ENCODE data around the gene MEIOB.
"Not testable (repeated sequence)": the region's sequence is repeated elsewhere in the genome, so short reads cannot be mapped to it uniquely, and the experiment has no call there.

MEIOB gene

DNA sequence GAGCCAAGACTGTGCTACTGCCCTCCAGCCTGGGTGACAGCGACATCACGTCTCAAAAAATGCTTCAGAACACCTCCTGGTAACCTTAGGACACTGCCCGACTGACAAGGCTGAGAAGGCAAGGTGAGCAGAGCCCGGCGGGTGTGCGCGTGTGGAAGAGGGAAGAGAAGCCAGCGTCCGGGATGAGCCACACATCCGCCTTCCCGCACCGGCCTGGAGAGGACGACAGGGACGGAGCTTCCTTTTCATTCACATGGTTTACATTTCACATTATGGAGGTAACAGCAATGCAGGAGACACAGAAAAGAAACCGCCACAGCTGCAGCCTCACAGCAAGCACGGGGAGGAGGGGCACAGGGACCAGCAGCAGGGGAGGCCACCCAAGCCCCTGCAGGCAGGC, 61.9 kb downstream of the MEIOB start:
- no peak for DNase-seq (ENCODE audit: low spot score)

GRCh38 chr16:1809281-1809801, 62.6 kb downstream of the MEIOB start:
- no peak for DNase-seq (ENCODE audit: low spot score)

- no peak for DNase-seq (ENCODE audit: low spot score)
Observed at GRCh38 chr16:1808691-1809090, 63.3 kb downstream of the MEIOB start.

- DNase-seq (ENCODE audit: low spot score) = no peak
Observed at GRCh38 chr16:1807626-1808025, 64.3 kb downstream of the MEIOB start.

GRCh38 chr16:1800701-1801100, 71.3 kb downstream of the MEIOB start:
- no peak for DNase-seq (ENCODE audit: low spot score)

DNA sequence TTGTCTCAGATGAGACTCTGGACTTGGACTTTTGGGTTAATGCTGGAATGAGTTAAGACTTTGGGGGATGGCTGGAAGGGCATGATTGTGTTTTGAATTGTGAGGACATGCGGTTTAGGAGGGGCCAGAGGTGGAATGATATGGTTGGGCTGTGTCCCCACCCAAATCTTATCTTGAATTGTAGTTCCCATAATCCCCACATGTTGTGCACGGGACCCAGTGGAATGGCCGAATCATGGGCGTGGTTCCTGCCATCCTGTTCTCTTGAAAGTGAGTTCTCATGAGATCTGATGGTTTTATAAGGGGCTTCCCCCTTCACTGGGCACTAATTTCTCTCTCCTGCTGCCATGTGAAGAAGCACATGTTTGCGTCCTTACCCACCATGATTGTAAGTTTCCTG, 72.7 kb downstream of the MEIOB start:
- not testable (repeated sequence) for DNase-seq (ENCODE audit: low spot score)

DNA sequence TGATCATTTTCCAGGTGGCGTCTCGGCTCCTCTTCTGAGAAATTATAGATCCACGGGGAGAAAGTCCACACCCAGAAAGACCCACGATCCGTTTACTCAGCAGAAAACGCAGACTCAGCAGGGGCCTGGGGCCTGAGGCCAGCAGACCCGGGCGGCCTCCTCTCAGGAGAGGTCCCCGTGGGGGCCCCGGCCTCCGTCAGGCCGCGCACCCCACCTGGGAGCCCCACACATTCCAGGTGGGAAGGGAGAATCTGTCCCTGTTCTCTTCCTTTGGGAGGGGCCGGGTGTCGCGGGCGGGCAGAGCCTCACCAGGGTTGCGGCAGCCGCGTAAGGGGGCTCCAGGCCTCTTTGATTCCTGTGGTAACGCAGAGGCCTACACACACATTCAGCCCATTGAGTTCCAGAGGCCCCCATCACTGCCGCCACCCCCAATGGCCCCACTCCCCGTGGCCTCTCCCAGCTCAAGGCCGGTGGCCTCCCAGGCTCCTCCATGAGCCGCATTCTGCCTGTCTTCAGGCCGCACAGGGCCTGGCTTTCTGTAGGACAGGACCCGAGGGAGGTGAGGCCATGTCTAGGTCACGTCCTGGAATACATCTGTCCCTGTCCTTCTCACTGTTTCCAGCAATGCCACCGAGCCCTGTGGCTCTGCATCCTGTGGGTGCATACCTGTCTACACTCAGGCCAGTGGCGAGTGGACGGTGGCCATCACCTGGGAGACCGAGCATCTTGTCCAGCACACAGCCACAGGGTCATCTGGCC, 76.9 kb downstream of the MEIOB start:
- DNase-seq (ENCODE audit: low spot score) = no peak

GRCh38 chr16:1794221-1794871, 77.6 kb downstream of the MEIOB start:
- no peak for DNase-seq (ENCODE audit: low spot score)

- DNase-seq (ENCODE audit: low spot score) = no peak
Observed at GRCh38 chr16:1793578-1794220, 78.3 kb downstream of the MEIOB start, which contains the start of gene IGFALS. TSS of gene IGFALS (minus strand) at chr16:1793705. CDS start at chr16:1793652, 53 bp downstream.

GRCh38 chr16:1792836-1793577, 79.0 kb downstream of the MEIOB start:
- no peak for DNase-seq (ENCODE audit: low spot score)

DNA sequence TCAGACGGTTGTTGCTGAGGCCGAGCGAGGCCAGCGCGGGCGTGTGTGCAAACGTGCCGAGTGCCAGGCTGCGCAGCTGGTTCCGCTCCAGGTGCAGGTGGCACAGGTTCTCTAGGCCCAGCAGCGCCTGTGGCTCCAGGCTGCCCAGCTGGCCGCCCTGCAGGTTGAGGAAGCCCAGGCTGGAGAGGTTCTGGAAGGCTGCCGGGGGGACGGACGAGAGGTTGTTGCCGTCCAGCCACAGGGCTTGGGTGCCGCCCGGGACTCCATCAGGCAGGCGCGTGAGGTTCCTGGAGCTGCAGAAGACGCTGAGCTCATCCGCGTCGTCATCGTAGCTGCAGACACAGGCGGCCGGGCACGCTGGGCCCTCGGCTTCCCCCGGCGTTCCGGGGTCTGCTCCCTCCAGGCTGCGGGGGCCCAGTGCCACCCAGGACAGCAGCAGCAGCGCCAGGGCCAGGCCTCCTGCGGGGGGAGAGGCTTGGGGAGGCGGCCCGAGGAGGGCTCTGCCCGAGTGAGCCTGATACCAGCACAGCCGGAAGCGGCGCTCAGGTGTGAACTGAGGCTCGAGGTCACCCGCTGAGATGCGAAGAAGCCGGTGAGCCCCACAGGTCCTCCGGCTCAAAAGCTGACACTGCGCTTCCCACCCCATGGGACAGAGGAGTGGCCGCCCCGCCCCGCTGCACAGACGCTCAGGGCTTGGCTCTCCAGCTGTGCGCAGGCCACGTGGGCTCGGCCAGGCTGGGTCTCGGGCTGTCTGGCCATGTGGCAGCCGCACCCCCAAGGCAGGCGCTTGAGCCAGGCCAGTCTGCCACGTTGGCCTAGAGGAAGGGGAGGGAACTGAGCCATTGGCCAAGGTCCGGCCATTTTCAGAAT, 79.8 kb downstream of the MEIOB start:
- DNase-seq (ENCODE audit: low spot score) = no peak

DNA sequence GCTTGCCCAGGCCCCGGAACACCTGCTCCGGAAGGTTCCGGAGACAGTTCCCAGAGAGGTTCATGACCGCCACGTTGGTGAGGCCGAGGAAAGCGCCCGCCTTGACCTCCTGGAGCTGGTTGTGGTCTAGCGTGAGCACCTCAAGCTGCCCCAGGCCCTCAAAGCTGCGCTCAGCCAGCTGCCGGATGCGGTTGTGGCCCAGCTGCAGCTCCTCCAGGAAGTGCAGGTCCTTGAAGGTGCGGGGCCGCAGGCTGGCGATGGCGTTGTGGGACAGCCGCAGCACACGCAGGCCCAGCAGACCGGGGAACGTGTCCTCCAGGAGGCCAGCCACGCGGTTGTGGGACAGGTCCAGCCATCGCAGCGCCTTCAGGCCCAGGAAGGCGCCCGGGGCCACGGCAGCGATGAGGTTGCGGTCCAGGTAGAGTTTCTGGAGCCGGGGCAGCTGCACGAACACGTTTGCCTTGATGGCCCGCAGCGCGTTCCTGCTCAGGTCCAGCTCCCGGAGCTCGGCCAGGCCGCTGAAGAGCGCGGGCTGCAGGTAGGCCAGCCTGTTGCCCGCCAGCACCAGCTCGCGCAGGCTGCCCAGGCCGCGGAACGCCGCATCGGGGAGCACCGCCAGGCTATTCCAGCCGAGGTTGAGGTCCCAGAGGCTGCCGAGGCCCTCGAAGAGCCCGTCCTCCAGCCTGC, 80.6 kb downstream of the MEIOB start:
- DNase-seq (ENCODE audit: low spot score) = no peak

GRCh38 chr16:1790611-1791255, 81.2 kb downstream of the MEIOB start:
- no peak for DNase-seq (ENCODE audit: low spot score)

GRCh38 chr16:1790261-1790610, 81.7 kb downstream of the MEIOB start:
- DNase-seq (ENCODE audit: low spot score) = no peak

- DNase-seq (ENCODE audit: low spot score) = no peak
Observed at GRCh38 chr16:1789643-1790045, 82.3 kb downstream of the MEIOB start.

- no peak for DNase-seq (ENCODE audit: low spot score)
Observed at GRCh38 chr16:1788708-1789100, 83.3 kb downstream of the MEIOB start.

GRCh38 chr16:1788095-1788707, 83.8 kb downstream of the MEIOB start:
- no peak for DNase-seq (ENCODE audit: low spot score)

DNA sequence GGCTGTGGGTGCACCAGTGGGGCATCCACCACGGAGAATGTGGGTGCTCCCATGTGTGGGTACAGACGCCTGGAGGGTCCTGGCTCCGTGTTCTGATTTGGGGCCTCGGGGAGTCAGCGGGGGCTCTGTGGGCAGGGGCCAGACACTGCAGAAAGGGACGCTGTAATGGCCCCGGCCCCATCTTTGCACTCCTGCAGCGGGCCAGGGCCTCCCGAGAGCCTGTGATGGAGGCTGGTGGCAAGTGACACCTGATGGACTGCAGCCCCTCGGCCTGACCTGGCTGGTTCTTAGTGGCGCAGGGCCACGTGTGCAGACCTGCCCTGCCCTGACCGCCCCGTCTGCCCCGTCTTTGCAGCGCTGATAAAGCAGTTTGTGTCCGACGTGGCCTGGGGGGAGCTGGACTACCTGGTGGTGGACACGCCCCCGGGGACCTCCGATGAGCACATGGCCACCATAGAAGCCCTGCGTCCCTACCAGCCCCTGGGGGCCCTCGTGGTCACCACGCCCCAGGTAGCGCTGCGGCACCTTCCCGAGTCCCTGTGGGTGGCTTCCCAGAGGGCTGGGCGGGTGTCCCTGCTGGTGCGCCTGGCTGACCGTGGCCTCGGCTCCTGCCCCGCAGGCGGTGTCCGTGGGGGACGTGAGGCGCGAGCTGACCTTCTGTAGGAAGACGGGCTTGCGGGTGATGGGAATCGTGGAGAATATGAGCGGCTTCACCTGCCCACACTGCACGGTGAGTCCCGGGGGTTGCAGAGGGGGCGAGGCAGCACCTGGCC, 84.5 kb downstream of the MEIOB start:
- DNase-seq (ENCODE audit: low spot score) = no peak

DNA sequence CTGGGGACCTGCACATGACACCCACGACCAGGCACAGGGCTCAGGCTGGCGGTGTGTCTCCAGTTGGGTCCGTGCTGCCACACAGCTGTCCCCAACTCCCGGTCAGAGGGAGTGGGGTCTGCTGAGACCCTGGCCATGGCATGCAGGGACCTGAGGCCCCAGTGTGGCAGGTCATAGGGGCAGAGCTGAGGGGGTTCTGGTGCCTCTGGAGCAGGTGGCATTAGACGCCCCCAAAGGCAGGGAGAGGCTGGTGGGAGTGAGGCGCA, 85.0 kb downstream of the MEIOB start:
- DNase-seq (ENCODE audit: low spot score) = no peak
